GM21526 (cell line): Measurements from ENCODE around the gene TM9SF4.

Experiments
- ATAC-seq: cut with Tn5 transposase; IDR thresholded peaks from one replicate; pipeline ENCODE4 v1.9.1; 2021; ENCODE audit warnings: moderate library complexity; ENCODE audit not compliant: unreplicated experiment, low FRiP score

The TM9SF4 gene

GRCh38 chr20:32204205-32205109 lies 94.9 kb downstream of the TM9SF4 start:
- ATAC-seq = no peak

GRCh38 chr20:32205110-32205842 lies 95.8 kb downstream of the TM9SF4 start:
- ATAC-seq = no peak

GRCh38 chr20:32205843-32206759 lies 96.6 kb downstream of the TM9SF4 start:
- ATAC-seq = no peak

- ATAC-seq = no peak
Observed at GRCh38 chr20:32206760-32207625, 97.5 kb downstream of the TM9SF4 start.

GRCh38 chr20:32207626-32208498 lies 98.3 kb downstream of the TM9SF4 start, which contains the start of the genes PLAGL2 and POFUT1:
PLAGL2 (minus strand) TSS chr20:32207743; CDS start chr20:32202178, 5,565 bp downstream.
POFUT1 (plus strand) TSS chr20:32207880; CDS start chr20:32207942, 62 bp downstream.
- ATAC-seq = peak; percentile 80

GRCh38 chr20:32208499-32209154 lies 99.1 kb downstream of the TM9SF4 start:
- no peak for ATAC-seq

- no peak for ATAC-seq
Observed at GRCh38 chr20:32209850-32210605, 100.5 kb downstream of the TM9SF4 start.

GRCh38 chr20:32213870-32214269 lies 104.4 kb downstream of the TM9SF4 start:
- no peak for ATAC-seq

GRCh38 chr20:32215147-32215546 lies 105.6 kb downstream of the TM9SF4 start:
- ATAC-seq = no peak

- ATAC-seq = no peak
Observed at GRCh38 chr20:32215729-32216128, 106.2 kb downstream of the TM9SF4 start.

- no peak for ATAC-seq
Observed at GRCh38 chr20:32216179-32217142, 106.9 kb downstream of the TM9SF4 start.
